Measurements from ENCODE around the gene TPM2. TPM values are rescaled to one million over a fixed set of nuclear protein-coding genes. Genes with fewer than 3 reads are reported as not detected.

Gene TPM2
- total RNA-seq, result 10 to 100 TPM; 20.9 to 23.8 (median 22.9) TPM
- 18.8 TPM for total RNA-seq (2013)

- intact Hi-C loops (cut with micrococcal nuclease), result no loop called here
- peak within 1 kb of the TSS; percentile 78 for H3K4me3 ChIP-seq (ENCODE audit: low read length)
- Mint-ChIP-seq H3K9me3 (no peaks in the 10 kb centered on the region), H3K27me3 (ENCODE audit: low read depth in 2 of 2) (no peaks in the 10 kb centered on the region), H3K36me3 (no peaks in the 10 kb centered on the region), H3K4me3 (peak within 1 kb of the TSS; percentile 90), H3K27ac (peak within 1 kb of the TSS in 1 of 2 donors; percentile 84), H3K4me1 (peaks cover 0 to 25% of the 10 kb centered on the region in 2 donors)
- 49% methylated on average over 61 of the region's 61 CpGs for WGBS (ENCODE audit: insufficient coverage)
- peaks cover 17% of the 10 kb centered on the region for H3K4me1 ChIP-seq (ENCODE audit: control insufficient read depth, insufficient read depth, low read length)
- peak within 1 kb of the TSS; percentile 47 for H3K27ac ChIP-seq (ENCODE audit: low read length)
- no peaks in the 10 kb centered on the region for H3K9me3 ChIP-seq (ENCODE audit: control insufficient read depth, insufficient read depth, low read length)
- no peak for TF ChIP-seq CTCF (IDR thresholded peaks at IDR 0.05)
- ATAC-seq (no peak), DNase-seq (no peak)
- H3K36me3 ChIP-seq (ENCODE audit: control insufficient read depth, insufficient read depth, low read length), result peaks cover 4% of the 10 kb centered on the region
- H3K27me3 ChIP-seq (ENCODE audit: control insufficient read depth, insufficient read depth, low read length), result no peaks in the 10 kb centered on the region
These were observed at the start of gene TPM2 for GRCh38 chr9:35689542-35690293. Gene TPM2 (minus strand): TSS chr9:35689925. CDS start chr9:35689817, 108 bp downstream.

- no peak for ATAC-seq
- Mint-ChIP-seq H3K4me1 (peaks cover 23 to 34% of the 10 kb centered on the region in 2 donors), H3K4me3 (no peak overlapping the region), H3K27ac (peak overlapping the region in 1 of 2 donors; percentile 7), H3K27me3 (ENCODE audit: low read depth in 2 of 2) (no peaks in the 10 kb centered on the region), H3K36me3 (peaks cover 9% of the 10 kb centered on the region), H3K9me3 (no peaks in the 10 kb centered on the region)
- Histone ChIP-seq H3K4me1 (ENCODE audit: control insufficient read depth, insufficient read depth, low read length) (peaks cover 8% of the 10 kb centered on the region), H3K36me3 (ENCODE audit: control insufficient read depth, insufficient read depth, low read length) (peaks cover 72% of the 10 kb centered on the region), H3K4me3 (ENCODE audit: low read length) (no peak overlapping the region), H3K27me3 (ENCODE audit: control insufficient read depth, insufficient read depth, low read length) (no peaks in the 10 kb centered on the region), H3K27ac (ENCODE audit: low read length) (no peak overlapping the region), H3K9me3 (ENCODE audit: control insufficient read depth, insufficient read depth, low read length) (no peaks in the 10 kb centered on the region)
- no peak for TF ChIP-seq CTCF (IDR thresholded peaks at IDR 0.05)
- no peak for DNase-seq
- 94% methylated on average over 6 of the region's 7 CpGs for WGBS (ENCODE audit: insufficient coverage)
- intact Hi-C loops (cut with micrococcal nuclease), result loop anchor here (5.0 kb wide), 1 partner anchor 88 kb away; the partner anchor contains the start of genes FAM221B and TMEM8B
These were observed 49.2 kb upstream of the TPM2 start for GRCh38 chr9:35738924-35739323.

DNA sequence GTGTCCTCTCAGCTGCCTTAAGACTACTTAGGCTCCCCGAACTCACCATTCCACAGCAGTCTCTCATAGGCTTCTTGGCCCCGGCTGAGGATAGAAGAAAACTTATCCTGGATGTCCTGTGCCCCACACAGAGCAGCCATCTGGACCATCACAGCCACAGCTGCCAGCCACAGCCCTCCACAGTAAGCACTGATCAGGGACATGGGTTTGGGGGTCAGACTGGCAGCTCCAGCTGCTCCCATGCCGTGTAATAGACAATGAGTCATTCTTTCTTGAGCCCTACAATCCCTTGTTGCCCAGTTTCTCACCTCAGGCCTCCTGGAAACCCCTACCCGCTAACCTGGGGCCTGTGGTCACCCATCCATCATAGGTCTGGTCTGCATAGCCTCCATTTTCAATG lies 48.5 kb upstream of the TPM2 start:
- no peak for TF ChIP-seq CTCF (IDR thresholded peaks at IDR 0.05)
- Histone ChIP-seq H3K4me1 (ENCODE audit: control insufficient read depth, insufficient read depth, low read length) (peaks cover 12% of the 10 kb centered on the region), H3K9me3 (ENCODE audit: control insufficient read depth, insufficient read depth, low read length) (no peaks in the 10 kb centered on the region), H3K4me3 (ENCODE audit: low read length) (no peak overlapping the region), H3K27me3 (ENCODE audit: control insufficient read depth, insufficient read depth, low read length) (no peaks in the 10 kb centered on the region), H3K27ac (ENCODE audit: low read length) (no peak overlapping the region), H3K36me3 (ENCODE audit: control insufficient read depth, insufficient read depth, low read length) (peaks cover 65% of the 10 kb centered on the region)
- intact Hi-C loops (cut with micrococcal nuclease), result loop anchor here (5.0 kb wide), 1 partner anchor 89 kb away; the partner anchor contains the start of genes FAM221B and TMEM8B
- Mint-ChIP-seq H3K9me3 (no peaks in the 10 kb centered on the region), H3K4me3 (no peak overlapping the region), H3K4me1 (peaks cover 20 to 31% of the 10 kb centered on the region in 2 donors), H3K36me3 (peaks cover 1% of the 10 kb centered on the region), H3K27me3 (ENCODE audit: low read depth in 2 of 2) (no peaks in the 10 kb centered on the region), H3K27ac (peak overlapping the region in 1 of 2 donors; percentile 7)
- WGBS (ENCODE audit: insufficient coverage), result 88% methylated on average over 4 of the region's 4 CpGs
- ATAC-seq (no peak), DNase-seq (no peak)

Measured in natural killer cell (primary cell).